Measurements from ENCODE around the gene GGACT.

Gene GGACT

DNA sequence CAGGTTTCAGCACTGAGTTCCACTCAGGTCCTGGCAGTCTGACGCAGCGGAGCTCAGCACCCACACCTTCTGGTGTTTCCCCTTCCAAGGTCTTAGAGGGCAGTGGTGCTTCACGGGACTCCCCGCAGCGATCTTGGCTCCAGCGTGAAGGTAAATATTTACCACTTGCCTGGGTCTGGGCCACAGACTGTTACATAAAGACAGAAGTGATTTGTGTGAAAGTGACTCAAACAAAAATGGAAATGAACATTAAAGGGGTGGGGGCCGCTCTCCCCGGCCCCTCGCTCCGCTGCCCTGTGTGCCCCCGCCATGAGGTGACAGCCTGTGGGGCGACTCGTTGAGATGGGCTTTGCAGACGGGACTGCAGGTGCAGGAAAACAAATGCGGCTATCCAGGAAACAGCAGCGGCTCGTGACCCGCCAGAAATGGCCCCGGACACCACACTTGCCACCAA lies 55.0 kb downstream of the GGACT start:
- TF ChIP-seq, protein P1, sequence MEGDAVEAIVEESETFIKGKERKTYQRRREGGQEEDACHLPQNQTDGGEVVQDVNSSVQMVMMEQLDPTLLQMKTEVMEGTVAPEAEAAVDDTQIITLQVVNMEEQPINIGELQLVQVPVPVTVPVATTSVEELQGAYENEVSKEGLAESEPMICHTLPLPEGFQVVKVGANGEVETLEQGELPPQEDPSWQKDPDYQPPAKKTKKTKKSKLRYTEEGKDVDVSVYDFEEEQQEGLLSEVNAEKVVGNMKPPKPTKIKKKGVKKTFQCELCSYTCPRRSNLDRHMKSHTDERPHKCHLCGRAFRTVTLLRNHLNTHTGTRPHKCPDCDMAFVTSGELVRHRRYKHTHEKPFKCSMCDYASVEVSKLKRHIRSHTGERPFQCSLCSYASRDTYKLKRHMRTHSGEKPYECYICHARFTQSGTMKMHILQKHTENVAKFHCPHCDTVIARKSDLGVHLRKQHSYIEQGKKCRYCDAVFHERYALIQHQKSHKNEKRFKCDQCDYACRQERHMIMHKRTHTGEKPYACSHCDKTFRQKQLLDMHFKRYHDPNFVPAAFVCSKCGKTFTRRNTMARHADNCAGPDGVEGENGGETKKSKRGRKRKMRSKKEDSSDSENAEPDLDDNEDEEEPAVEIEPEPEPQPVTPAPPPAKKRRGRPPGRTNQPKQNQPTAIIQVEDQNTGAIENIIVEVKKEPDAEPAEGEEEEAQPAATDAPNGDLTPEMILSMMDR (IDR thresholded peaks at IDR 0.05; ENCODE audit: low read depth, low read length): no peak
- TF ChIP-seq EZH2phosphoT487 (IDR thresholded peaks at IDR 0.05; ENCODE audit: low read depth): no peak
- Histone ChIP-seq H3K9me3 (ENCODE audit: insufficient read depth, low read length) (no peaks in the 10 kb centered on the region), H3K4me3 (ENCODE audit: low read length) (peak overlapping the region; percentile 29), H3K27me3 (ENCODE audit: low read depth, low read length) (no peaks in the 10 kb centered on the region), H3K27ac (ENCODE audit: low read length) (no peak overlapping the region), H3K9ac (ENCODE audit: low read length) (no peak overlapping the region), H3K4me2 (ENCODE audit: low read length) (peak overlapping the region; percentile 54), H3K36me3 (replicated peaks; ENCODE audit: low read depth, low read length) (no peaks in the 10 kb centered on the region), H4K20me1 (ENCODE audit: insufficient read depth, low read length) (0 out of 2 replicates have a peak, but pooled peaks cover 9% of the 10 kb centered on the region), H3K79me2 (ENCODE audit: low read length) (no peaks in the 10 kb centered on the region), H2AFZ (ENCODE audit: low read depth, low read length) (no peak overlapping the region), H3K4me1 (ENCODE audit: low read length) (peaks cover 16% of the 10 kb centered on the region)

DNA sequence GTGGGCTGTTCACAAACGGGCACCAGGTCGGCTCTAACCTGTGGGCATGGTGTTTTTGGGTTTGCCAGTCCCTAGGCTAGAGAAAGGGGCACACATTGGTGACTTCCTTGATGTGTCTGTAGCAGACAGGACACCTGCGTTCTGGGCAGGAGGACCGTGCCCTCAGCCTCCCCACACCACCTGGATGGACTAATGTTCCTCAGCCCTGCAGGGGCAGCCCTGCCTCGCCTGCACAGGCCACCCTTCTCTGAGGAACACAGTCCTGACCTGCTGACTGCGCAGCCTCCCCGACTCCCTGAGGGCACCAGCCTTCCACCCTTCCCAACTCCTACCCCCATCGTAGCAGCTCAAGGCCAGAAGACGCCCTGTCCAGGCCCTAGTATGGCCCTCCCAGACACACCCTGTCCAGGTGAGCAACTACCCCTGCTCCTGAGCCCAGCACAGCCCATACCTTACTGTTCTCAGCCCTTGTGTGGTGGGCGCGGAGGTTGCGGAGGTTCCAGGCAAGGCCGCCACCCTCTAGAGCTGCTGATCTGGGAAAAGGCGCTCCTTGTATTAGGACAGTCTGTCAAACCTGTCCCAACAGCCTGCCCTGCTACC lies 55.7 kb downstream of the GGACT start:
- Histone ChIP-seq H2AFZ (ENCODE audit: low read depth, low read length) (no peak overlapping the region), H3K4me3 (ENCODE audit: low read length) (peak overlapping the region; percentile 29), H3K4me1 (ENCODE audit: low read length) (peaks cover 16% of the 10 kb centered on the region), H3K27me3 (ENCODE audit: low read depth, low read length) (no peaks in the 10 kb centered on the region), H3K79me2 (ENCODE audit: low read length) (no peaks in the 10 kb centered on the region), H4K20me1 (ENCODE audit: insufficient read depth, low read length) (0 out of 2 replicates have a peak, but pooled peaks cover 9% of the 10 kb centered on the region), H3K4me2 (ENCODE audit: low read length) (peak overlapping the region; percentile 54), H3K9ac (ENCODE audit: low read length) (no peak overlapping the region), H3K9me3 (ENCODE audit: insufficient read depth, low read length) (no peaks in the 10 kb centered on the region), H3K27ac (ENCODE audit: low read length) (no peak overlapping the region), H3K36me3 (replicated peaks; ENCODE audit: low read depth, low read length) (no peaks in the 10 kb centered on the region)
- TF ChIP-seq, protein P1 (IDR thresholded peaks at IDR 0.05; ENCODE audit: low read depth, low read length): no peak
- TF ChIP-seq EZH2phosphoT487 (IDR thresholded peaks at IDR 0.05; ENCODE audit: low read depth): no peak

DNA sequence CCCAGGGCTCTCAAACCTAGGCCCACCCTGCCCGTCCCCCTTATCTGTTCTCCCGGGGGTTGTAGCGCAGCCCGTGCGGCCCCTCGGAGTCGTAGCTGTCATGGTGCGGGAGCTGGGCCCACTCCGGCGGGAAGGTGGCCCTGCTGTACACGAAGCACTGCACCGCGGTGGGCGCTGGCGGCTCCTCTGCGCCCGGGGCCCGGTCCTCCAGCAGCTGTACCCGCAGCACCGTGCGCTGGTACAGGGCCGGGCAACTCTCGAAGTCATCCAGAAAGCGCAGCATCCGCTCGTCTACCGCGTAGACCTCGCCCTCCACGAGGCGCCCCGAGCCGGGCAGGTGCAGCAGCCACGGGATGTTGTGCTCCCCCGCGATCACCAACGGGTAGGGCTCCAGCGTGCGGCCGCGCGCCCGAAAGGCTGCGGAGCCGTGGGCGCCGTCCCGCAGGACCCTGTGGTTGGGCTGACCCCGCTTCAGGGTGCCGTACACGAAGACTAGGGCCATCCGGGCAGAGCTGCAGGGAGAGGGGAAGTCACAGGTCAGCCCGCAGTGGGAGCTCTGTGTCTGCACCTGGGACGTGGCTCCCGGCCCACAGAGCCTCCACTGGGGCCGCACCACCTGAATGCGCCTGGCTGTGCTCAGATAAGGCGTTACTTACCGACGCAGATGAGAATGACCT lies 56.4 kb downstream of the GGACT start:
- H4K20me1 ChIP-seq (ENCODE audit: insufficient read depth, low read length): 0 out of 2 replicates have a peak, but pooled peaks cover 9% of the 10 kb centered on the region
- no peak overlapping the region for H3K27ac ChIP-seq (ENCODE audit: low read length)
- no peak overlapping the region for H3K9ac ChIP-seq (ENCODE audit: low read length)
- TF ChIP-seq, protein P1 (IDR thresholded peaks at IDR 0.05; ENCODE audit: low read depth, low read length): no peak
- no peak for TF ChIP-seq EZH2phosphoT487 (IDR thresholded peaks at IDR 0.05; ENCODE audit: low read depth)
- H3K27me3 ChIP-seq (ENCODE audit: low read depth, low read length): no peaks in the 10 kb centered on the region
- no peak overlapping the region for H3K4me2 ChIP-seq (ENCODE audit: low read length)
- H3K4me1 ChIP-seq (ENCODE audit: low read length): peaks cover 16% of the 10 kb centered on the region
- H3K36me3 ChIP-seq (replicated peaks; ENCODE audit: low read depth, low read length): no peaks in the 10 kb centered on the region
- no peaks in the 10 kb centered on the region for H3K9me3 ChIP-seq (ENCODE audit: insufficient read depth, low read length)
- no peaks in the 10 kb centered on the region for H3K79me2 ChIP-seq (ENCODE audit: low read length)
- no peak overlapping the region for H2AFZ ChIP-seq (ENCODE audit: low read depth, low read length)
- H3K4me3 ChIP-seq (ENCODE audit: low read length): no peak overlapping the region

DNA sequence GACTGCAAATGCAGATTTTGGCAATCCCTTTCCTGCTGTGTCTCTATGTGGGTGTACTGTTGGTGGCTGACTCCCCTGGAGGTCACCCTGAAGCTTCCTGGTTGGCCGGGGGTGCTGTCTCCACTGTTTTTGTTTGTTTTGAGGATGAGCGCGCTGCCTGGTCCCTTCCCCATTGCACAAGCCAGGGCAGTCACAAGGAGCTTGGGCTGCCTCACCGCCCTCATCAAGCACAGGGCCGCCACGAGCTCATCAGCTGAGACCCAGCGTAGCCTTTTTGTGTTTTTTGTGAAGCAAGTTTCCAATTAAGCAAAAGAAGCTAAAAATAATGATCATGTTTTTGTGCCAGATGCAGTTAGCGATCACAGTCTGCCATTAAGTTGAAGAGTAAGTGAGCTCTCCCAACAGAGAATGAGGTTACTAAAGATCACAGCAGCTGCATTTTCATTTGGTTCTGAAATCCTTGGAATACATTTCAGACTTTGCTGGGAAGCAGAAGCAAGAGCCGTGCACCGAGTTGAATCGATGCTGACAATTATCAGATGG lies 57.8 kb downstream of the GGACT start:
- Histone ChIP-seq H3K9ac (ENCODE audit: low read length) (no peak overlapping the region), H3K36me3 (replicated peaks; ENCODE audit: low read depth, low read length) (no peaks in the 10 kb centered on the region), H3K4me3 (ENCODE audit: low read length) (no peak overlapping the region), H2AFZ (ENCODE audit: low read depth, low read length) (no peak overlapping the region), H3K79me2 (ENCODE audit: low read length) (no peaks in the 10 kb centered on the region), H4K20me1 (ENCODE audit: insufficient read depth, low read length) (0 out of 2 replicates have a peak, but pooled peaks cover 9% of the 10 kb centered on the region), H3K9me3 (ENCODE audit: insufficient read depth, low read length) (no peaks in the 10 kb centered on the region), H3K27me3 (ENCODE audit: low read depth, low read length) (no peaks in the 10 kb centered on the region), H3K4me1 (ENCODE audit: low read length) (peaks cover 16% of the 10 kb centered on the region), H3K4me2 (ENCODE audit: low read length) (no peak overlapping the region), H3K27ac (ENCODE audit: low read length) (no peak overlapping the region)
- no peak for TF ChIP-seq EZH2phosphoT487 (IDR thresholded peaks at IDR 0.05; ENCODE audit: low read depth)
- TF ChIP-seq, protein P1 (IDR thresholded peaks at IDR 0.05; ENCODE audit: low read depth, low read length): no peak

Measured in OCI-LY3 (cell line).